SK-MEL-5 (cell line): ENCODE results near the gene CDON. TPM values are rescaled to one million over a fixed set of nuclear protein-coding genes. Genes with fewer than 3 reads are reported as not detected.
"Not testable (repeated sequence)": the region's sequence is repeated elsewhere in the genome, so short reads cannot be mapped to it uniquely, and the experiment has no call there.

ENCODE experiments used
- DNase-seq: peaks from one replicate; pipeline ENCODE4 v3.0.0-alpha.2; 2016; ENCODE audit warnings: low read depth, low spot score
- in situ Hi-C: cut with HindIII; loops from 2 replicates; pipeline ENCODE4 v1.10.0; 2016; ENCODE audit warnings: low sequenced_read_pairs, high pct_unique_total_duplicates, low pct_unique_long_range_greater_than_20kb
- total RNA-seq: library from RNA; depleted of rRNA; stranded (reverse); fragments of >200 nt; shearing (Covaris generic); gene quantifications from 2 replicates; pipeline ENCODE4 v1.2.3, GENCODE V29; 2014; rRNA removed

CDON gene
- total RNA-seq, 1 experiment from 2014 or later, result 8.6 TPM

GRCh38 chr11:125925804-125926203, 136.9 kb downstream of the CDON start:
- no peak for DNase-seq
- in situ Hi-C loops, result no loop called here

- no peak for DNase-seq
- in situ Hi-C loops, result no loop called here
These were observed 137.4 kb downstream of the CDON start for GRCh38 chr11:125925247-125925740.

- in situ Hi-C loops, result loop anchor here (25.0 kb wide), 1 partner anchor 288 kb away; the partner anchor contains the start of genes FAM118B and RPUSD4
- DNase-seq, result no peak
These were observed 138.2 kb downstream of the CDON start for GRCh38 chr11:125924384-125925007.

- DNase-seq, result no peak
- in situ Hi-C loops, result loop anchor here (25.0 kb wide), 1 partner anchor 289 kb away; the partner anchor contains the start of genes FAM118B and RPUSD4
These were observed 139.0 kb downstream of the CDON start for GRCh38 chr11:125923633-125924032.

DNA sequence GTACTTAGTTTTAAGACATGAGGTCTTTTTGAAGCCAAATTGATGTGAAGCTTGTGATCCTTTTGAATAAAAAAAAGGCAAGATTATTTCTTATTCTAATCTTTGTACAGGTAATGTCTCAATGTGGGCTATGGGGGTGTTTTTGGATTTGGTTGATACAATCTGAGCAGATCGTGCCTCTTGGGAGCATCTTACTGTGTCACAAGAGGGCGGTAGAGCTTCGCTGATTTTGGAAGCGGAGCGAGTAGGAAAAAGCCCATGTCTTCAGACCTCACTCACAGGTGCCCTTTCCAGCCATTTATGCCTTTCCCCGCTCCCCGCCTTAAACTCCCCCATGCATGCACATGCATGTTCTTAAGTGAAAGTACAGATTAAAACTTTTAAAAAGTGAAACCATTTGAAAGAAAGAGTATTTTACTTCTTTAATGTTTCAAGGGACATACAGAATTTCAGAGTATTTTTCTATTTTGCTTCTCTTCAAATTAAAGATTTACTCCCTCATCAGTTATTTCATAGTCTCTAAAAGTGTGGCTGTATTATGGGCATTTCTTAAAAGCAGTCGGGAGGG, 139.6 kb downstream of the CDON start:
- peak; percentile 80 for DNase-seq
- in situ Hi-C loops, result loop anchor here (25.0 kb wide), 1 partner anchor 289 kb away; the partner anchor contains the start of genes FAM118B and RPUSD4

DNA sequence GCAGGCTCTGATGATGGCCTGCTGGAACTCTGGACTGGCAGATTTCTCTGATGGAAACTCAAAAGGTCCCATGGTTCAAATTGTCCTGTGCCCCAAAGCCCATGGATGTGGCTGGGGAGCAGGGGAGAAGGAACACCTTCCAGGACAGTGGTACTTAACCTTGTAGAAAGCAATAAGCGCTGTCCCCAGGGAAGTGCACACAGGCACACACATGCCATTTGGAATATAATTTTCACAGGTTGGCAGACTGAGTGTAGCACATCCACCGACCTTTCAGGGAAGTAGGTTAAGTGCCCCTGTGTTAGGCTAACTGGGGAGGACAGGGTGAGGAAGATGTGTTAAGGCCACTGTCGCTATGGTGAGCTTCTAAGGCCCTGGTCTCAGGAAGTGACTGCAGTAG, 140.5 kb downstream of the CDON start:
- DNase-seq, result no peak
- in situ Hi-C loops, result loop anchor here (25.0 kb wide), 1 partner anchor 290 kb away; the partner anchor contains the start of genes FAM118B and RPUSD4

GRCh38 chr11:125921042-125921441, 141.6 kb downstream of the CDON start:
- in situ Hi-C loops, result loop anchor here (25.0 kb wide), 1 partner anchor 291 kb away; the partner anchor contains the start of genes FAM118B and RPUSD4
- DNase-seq, result no peak

DNA sequence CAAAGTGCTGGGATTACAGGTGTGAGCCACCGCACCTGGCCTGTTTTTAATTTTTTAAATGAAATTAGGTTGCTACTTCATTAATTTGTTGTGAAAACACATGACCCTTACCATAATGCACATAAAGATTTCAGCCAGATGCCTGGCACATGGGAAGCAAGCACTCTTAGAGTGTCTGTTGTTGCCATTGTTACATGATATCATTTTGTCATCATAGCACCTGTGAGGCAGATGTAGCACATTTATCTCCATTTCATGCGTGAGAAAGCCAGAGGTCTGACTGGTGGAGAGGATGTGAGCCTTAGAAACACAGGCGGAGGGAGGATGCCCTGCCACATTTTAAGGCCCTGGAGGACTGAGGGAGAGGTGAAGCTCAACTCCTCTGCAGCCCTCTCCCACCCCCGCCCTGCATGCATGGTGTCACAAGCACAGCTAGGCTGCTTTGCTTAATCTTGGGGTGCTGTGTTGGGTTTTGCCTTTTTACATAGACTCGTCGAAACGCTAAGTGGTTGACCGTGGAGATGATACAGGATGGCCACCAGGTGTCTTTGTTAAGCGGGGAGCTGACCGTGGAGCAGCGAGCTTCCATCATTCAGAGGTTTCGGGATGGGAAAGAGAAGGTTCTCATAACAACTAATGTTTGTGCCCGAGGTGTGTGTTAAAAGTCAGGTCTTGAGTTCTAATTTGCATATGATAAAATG, 144.4 kb downstream of the CDON start:
- in situ Hi-C loops, result loop anchor here (25.0 kb wide), 1 partner anchor 294 kb away; the partner anchor contains the start of genes FAM118B and RPUSD4
- no peak for DNase-seq

- DNase-seq, result no peak
- in situ Hi-C loops, result loop anchor here (25.0 kb wide), 1 partner anchor 295 kb away; the partner anchor contains the start of genes FAM118B and RPUSD4
These were observed 145.9 kb downstream of the CDON start for GRCh38 chr11:125916683-125917347.

DNA sequence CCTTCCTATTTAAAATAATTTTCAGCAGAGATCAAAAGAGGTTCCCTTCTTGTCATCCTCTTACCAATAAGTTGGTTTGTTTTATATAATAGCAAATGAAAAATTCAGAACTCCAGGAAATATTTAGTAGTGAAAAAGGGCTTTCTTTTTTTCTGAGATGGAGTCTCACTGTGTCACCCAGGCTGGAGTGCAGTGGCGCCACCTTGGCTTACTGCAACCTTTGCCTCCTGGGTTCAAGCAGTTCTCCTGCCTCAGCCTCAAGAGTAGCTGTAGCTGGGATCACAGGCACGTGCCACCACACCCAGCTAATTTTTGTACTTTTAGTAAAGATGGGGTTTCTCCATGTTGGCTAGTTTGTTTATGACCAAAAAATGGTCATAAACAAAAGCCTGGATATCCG, 148.1 kb downstream of the CDON start:
- in situ Hi-C loops, result loop anchor here (25.0 kb wide), 1 partner anchor 298 kb away; the partner anchor contains the start of genes FAM118B and RPUSD4
- not testable (repeated sequence) for DNase-seq

- in situ Hi-C loops, result loop anchor here (25.0 kb wide), 1 partner anchor 302 kb away; the partner anchor contains the start of genes FAM118B and RPUSD4
- peak; percentile 54 for DNase-seq
These were observed 152.3 kb downstream of the CDON start for GRCh38 chr11:125910226-125910849.

Other genes with a start within 250 kb of the CDON start
- not detected in 2 replicates for gene PATE4, start 229.6 kb downstream of the CDON start, total RNA-seq
- gene HYLS1, start 175.2 kb downstream of the CDON start, total RNA-seq, result 15.0 and 17.9 TPM in 2 replicates
- gene PUS3, start 159.7 kb downstream of the CDON start, total RNA-seq, result 15.5 and 15.6 TPM in 2 replicates
- gene DDX25, start 158.4 kb downstream of the CDON start, total RNA-seq, result 0.96 and 1.5 TPM in 2 replicates
- not detected in 2 replicates for gene VSIG10L2, start 116.8 kb downstream of the CDON start, total RNA-seq
- gene RPUSD4, start 148.8 kb upstream of the CDON start, total RNA-seq, result 23.3 and 23.6 TPM in 2 replicates
- 22.8 and 29.9 TPM in 2 replicates for gene FAM118B, start 148.9 kb upstream of the CDON start, total RNA-seq
- gene SRPRA, start 206.0 kb upstream of the CDON start, total RNA-seq, result 124 and 129 TPM in 2 replicates
- gene FOXRED1, start 206.3 kb upstream of the CDON start, total RNA-seq, result 21.2 and 27.2 TPM in 2 replicates
- gene TIRAP, start 220.2 kb upstream of the CDON start, total RNA-seq, result 5.9 and 7.0 TPM in 2 replicates
- 9.5 and 12.2 TPM in 2 replicates for gene DCPS, start 241.2 kb upstream of the CDON start, total RNA-seq